Left forelimb (tissue), 1 donor: ENCODE data around the gene ERFL.
A peak's percentile ranks its signal among the peaks of the same experiment; 100 is the strongest.
"Not testable (repeated sequence)": the region's sequence is repeated elsewhere in the genome, so short reads cannot be mapped to it uniquely, and the experiment has no call there.

ENCODE experiments used
- DNase-seq: peaks from one replicate; pipeline ENCODE4 v3.0.0-alpha.2; 2018; ENCODE audit warnings: low spot score

Gene ERFL

GRCh38 chr19:41941410-41942202 lies 13.4 kb upstream of the ERFL start:
- DNase-seq: no peak

DNA sequence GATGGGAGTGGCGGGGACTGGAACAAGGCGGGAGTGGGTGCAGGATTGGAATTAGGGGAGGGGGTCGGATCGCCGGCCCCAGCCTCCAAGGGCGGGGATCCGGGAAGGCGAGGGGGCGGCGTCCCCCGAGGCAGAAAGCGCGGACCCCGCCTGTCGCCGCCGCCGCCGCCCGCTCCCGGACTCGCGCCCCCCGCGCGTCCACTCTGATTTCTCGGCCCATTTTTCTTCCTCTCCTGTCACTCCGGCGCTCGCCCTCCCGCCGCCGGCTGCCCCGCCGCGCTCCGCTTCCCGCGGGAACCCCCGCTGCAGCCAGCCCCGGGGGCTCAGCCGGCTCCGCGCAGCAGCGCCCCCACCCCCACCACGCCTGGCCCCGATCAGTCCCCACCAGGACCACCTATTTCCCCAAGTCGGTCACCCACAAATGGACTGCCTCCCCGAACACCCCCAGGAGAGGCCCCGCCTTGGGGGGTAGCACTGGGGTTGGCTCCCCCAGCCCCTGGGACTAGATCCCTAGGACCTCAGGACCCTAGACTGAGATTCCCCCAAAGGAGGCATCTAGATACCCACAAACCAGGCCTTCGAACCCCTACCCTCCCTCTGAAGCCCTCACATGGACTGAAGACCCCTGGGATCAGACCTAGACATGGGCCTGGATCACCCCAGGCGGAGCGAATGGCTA lies 12.6 kb upstream of the ERFL start:
- DNase-seq: no peak

- DNase-seq: peak; percentile 75
Observed at GRCh38 chr19:41939861-41940730, 11.8 kb upstream of the ERFL start.

GRCh38 chr19:41939209-41939608 lies 11.0 kb upstream of the ERFL start:
- not testable (repeated sequence) for DNase-seq

GRCh38 chr19:41937525-41938468 lies 9.5 kb upstream of the ERFL start:
- DNase-seq: no peak

GRCh38 chr19:41936961-41937360 lies 8.7 kb upstream of the ERFL start:
- DNase-seq: no peak

- DNase-seq: no peak
Observed at GRCh38 chr19:41936416-41936850, 8.2 kb upstream of the ERFL start.

DNA sequence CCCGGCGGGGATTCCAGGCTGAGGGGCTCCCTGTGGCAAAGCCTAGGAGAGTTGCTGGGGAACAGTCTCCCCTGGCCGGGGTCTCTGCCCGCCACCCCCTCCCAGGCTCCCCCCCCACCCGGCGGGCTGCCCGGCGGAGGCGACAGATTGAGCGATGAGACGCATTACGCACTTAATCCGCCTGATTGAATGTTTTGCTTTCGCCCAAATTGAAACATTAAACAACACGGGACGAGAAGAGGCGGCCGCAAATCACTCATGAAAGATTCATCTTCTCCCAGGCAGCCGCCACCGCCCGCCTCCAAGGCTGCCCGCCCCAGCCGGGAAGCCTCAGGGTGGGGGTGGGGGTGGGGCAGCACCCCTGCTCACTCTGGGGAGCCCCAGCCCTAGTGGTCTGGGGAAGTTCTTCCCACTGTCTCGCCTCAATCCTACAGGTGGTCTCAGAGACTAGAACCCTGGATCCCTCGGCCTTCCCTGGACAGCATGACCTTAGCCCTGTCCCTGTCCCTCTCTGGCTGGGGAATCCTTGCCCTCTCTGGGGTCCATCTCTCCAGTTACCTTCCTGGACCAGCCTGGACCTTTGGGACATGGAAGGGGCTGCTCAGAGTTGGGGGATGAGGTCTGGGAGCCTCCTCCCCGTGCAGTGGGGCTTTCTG lies 7.6 kb upstream of the ERFL start:
- no peak for DNase-seq

GRCh38 chr19:41934849-41935374 lies 6.7 kb upstream of the ERFL start:
- DNase-seq: no peak

DNA sequence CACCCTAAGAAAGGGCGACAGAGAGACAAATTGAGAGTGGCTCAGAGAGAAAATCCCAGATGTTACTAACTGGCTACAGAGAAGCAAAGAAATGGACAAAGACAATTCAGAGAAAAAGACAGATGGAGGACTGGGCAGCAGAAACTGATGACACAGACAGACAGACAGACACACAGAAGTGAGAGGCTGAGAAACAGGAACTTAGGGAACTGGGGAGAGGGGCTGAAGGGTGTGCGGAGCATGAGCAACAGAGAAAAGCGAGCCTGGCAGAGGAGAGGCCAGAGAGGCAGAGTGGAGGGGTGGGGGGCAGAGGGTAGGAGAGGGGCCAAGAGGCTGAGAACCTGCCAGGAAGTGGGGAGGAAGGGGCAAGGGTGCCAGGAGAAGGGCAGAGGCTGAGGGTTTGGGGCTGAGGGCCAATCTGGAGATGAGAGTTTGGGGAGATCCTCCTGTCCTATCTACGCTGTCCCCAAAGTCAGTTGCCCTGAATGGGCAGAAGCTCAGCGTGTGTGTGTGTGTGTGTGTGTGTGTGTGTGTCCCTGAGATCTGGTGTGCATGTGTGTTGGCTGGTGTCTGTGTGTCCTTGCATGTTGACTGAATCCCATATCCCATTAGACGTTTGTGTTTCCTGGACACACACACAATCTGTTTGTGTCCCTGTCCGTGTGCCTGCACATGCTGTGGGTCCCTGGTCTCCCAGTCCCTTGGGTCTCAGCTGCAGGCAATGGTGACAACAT lies 5.6 kb upstream of the ERFL start:
- DNase-seq: no peak

GRCh38 chr19:41932720-41933332 lies 4.6 kb upstream of the ERFL start:
- no peak for DNase-seq

DNA sequence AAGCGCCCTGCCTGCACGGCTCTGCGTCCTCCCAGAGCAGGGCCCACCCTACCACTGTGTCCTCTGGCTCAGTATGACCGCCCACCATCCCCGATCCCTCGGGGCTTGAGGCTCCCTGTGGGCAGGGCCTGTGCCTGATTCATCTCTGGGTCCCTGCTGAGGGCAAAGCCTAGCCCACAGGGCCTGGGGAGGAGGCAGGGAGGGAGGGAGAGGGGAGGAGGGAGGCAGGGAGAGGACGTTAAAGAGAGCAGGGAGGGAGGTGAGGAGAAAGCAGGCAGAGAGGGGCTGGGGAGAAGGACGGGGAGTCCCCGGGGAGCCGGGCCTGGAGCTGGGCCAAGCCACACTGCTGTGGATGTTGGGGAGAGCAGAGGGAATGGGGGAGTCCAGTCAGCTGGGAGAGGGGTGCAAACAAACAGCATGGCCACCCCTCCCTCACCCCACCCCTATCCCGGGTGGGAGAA lies 4.0 kb upstream of the ERFL start:
- DNase-seq: no peak

DNA sequence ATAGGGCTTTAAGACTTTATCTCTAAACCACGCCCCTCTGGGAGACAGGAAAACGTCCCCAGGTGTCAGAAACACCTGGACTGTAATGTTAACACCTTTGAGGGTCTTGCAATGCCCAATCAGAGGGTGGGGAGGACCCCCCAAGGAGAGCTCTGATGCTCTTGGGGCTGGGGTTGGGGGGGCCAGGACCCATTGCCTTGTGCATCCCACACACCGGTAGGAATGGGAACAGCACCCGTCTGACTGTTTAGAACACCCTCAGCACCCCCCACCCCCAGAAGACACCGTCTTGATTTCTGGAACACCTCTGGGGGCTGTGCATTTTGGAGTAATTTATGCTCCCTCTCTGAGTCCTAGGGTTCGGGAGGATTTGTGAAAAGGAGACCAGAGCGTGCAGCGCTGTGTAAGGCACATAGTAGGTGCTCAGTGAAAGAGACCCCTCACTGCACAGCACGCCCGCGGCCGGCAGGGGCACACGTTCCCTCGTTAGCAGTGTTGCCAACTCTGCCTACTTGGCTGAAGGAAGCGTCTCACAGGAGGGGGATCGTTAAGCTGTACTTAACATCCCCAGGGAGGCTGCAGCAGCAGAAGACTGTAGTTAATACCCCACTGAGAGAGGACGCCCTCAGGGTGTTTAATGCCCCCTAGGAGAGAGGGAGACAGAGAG lies 2.8 kb upstream of the ERFL start:
- DNase-seq: no peak

DNA sequence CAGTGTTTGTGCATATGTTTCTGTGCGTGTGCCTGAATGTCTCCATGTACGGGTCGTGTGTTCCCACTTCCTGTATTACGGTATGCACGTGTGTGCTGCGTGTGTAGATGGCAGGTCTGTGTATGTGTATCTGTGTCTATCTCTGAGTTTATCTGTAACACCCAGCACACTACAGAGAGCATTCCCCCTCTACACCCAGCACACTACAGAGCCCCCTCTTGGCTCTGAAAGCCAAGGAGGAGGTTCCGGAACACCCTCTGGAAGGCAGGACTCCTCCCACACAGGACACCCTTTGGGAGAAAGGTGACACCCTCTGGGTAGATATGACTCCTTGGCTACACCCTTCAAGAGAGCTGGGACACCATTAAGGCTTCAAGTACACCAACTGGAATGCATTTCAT lies 2.1 kb upstream of the ERFL start:
- no peak for DNase-seq

GRCh38 chr19:41929536-41930071 lies 1.4 kb upstream of the ERFL start:
- DNase-seq: no peak

GRCh38 chr19:41928754-41929535 lies 696 bp upstream of the ERFL start:
- no peak for DNase-seq

DNA sequence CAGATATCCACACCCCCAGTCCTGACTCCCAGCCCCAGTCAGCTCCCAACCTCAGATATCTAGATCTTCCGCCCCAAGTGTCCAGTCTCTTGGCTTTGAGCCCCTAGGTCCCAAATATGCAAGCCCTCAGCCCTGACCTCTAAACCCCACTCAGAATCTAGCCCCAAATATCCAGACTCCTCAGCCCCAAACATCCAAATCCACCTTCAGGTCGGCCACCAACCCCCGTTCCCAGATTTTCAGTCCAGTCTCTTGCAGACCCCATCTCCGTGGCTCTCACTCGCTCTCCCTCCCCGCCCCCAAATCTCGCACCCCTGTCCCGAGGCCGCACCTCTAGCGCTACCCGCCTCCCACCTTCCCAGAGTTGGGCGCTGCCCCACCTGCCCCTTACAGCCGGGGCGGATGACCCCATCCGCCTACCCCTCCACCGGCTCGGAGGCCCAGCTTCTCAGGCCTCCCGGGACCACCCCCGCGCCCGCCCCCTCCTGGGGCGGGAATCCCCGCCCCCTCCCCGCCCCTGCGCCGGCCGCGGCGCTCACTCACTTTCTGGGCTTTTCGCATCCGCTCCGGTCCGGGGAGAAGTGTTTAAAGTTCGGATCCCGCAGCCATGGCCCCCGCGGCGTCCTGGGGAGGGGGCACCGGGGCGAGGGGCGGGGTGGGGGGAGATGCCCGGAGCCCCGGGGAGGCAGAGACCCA lies 604 bp downstream of the ERFL start:
- DNase-seq: no peak
